GM23338 (cell line): ENCODE measurements around the gene APOH. TPM values are rescaled to one million over a fixed set of nuclear protein-coding genes. Genes with fewer than 3 reads are reported as not detected.

Experiments
- ATAC-seq: fragments of 200-7000 bp; cut with Tn5 transposase; 3 replicates; pipeline ENCODE4 v1.9.1; 2020
- DNase-seq: peaks from one replicate; pipeline ENCODE4 v3.0.0-alpha.2; 2015; ENCODE audit warnings: low spot score
- H2AFZ ChIP-seq: fragments of 200-600 bp; sonication (generic); 2 replicates; pipeline ENCODE4 v1.8.0; 2016; ENCODE audit warnings: antibody characterized with exemption, mild to moderate bottlenecking, moderate library complexity
- H3F3A ChIP-seq: fragments of 200-600 bp; sonication (generic); replicated peaks from 2 replicates; pipeline ENCODE4 v1.8.0; 2017; ENCODE audit warnings: antibody characterized with exemption, mixed run types, low read depth
- H3K27ac ChIP-seq: fragments of 200-600 bp; sonication (generic); 2 replicates; pipeline ENCODE4 v1.6.1; 2016; ENCODE audit warnings: low read depth
- H3K27me3 ChIP-seq: fragments of 200-600 bp; sonication (generic); 2 replicates; pipeline ENCODE4 v1.8.0; 2016; ENCODE audit warnings: mild to moderate bottlenecking, mixed run types, moderate library complexity; ENCODE audit not compliant: insufficient read depth
- H3K36me3 ChIP-seq: fragments of 200-600 bp; sonication (generic); 2 replicates; pipeline ENCODE4 v1.8.0; 2016; ENCODE audit warnings: mild to moderate bottlenecking; ENCODE audit not compliant: insufficient read depth
- H3K4me1 ChIP-seq: fragments of 200-600 bp; sonication (generic); 2 replicates; pipeline ENCODE4 v1.8.0; 2016; ENCODE audit warnings: mild to moderate bottlenecking, moderate library complexity; ENCODE audit not compliant: insufficient read depth
- H3K4me2 ChIP-seq: fragments of 200-600 bp; sonication (generic); 2 replicates; pipeline ENCODE4 v1.7.1; 2017; ENCODE audit warnings: mixed run types
- H3K4me3 ChIP-seq: fragments of 200-600 bp; sonication (generic); 2 replicates; pipeline ENCODE4 v1.6.1; 2016; ENCODE audit warnings: mixed run types
- H3K79me2 ChIP-seq: fragments of 200-600 bp; sonication (generic); replicated peaks from 2 replicates; pipeline ENCODE4 v1.8.0; 2017; ENCODE audit warnings: mild to moderate bottlenecking; ENCODE audit not compliant: insufficient read depth
- H3K9me2 ChIP-seq: fragments of 200-600 bp; sonication (generic); 2 replicates; pipeline ENCODE4 v1.8.0; 2017; ENCODE audit not compliant: insufficient read depth
- H4K20me1 ChIP-seq: fragments of 200-600 bp; sonication (generic); replicated peaks from 2 replicates; pipeline ENCODE4 v1.8.0; 2017; ENCODE audit warnings: mild to moderate bottlenecking; ENCODE audit not compliant: insufficient read depth
- H3K27ac Mint-ChIP-seq: 2 replicates; pipeline ENCODE4 v1.8.0; 2020; ENCODE audit warnings: inconsistent platforms, mild to moderate bottlenecking, moderate library complexity, mixed read lengths
- H3K27me3 Mint-ChIP-seq: 3 replicates; pipeline ENCODE4 v1.8.0; 2022; ENCODE audit warnings: low read depth, mild to moderate bottlenecking, moderate library complexity, mixed read lengths, inconsistent platforms; ENCODE audit not compliant: insufficient read depth, poor library complexity
- H3K36me3 Mint-ChIP-seq: 3 replicates; pipeline ENCODE4 v1.8.0; 2021; ENCODE audit warnings: low read depth, mild to moderate bottlenecking, inconsistent platforms, moderate library complexity, mixed read lengths
- H3K4me1 Mint-ChIP-seq: 3 replicates; pipeline ENCODE4 v1.8.0; 2020; ENCODE audit warnings: mild to moderate bottlenecking, inconsistent platforms, mixed read lengths
- H3K4me3 Mint-ChIP-seq: 3 replicates; pipeline ENCODE4 v1.8.0; 2021; ENCODE audit warnings: moderate library complexity, mild to moderate bottlenecking, inconsistent platforms, mixed read lengths
- H3K9me3 Mint-ChIP-seq: 3 replicates; pipeline ENCODE4 v1.8.0; 2020; ENCODE audit warnings: moderate library complexity, mild to moderate bottlenecking, inconsistent platforms, mixed read lengths
- CREB1 ChIP-seq: fragments of 250-450 bp; sonication (Bioruptor Pico); IDR thresholded peaks from 2 replicates; pipeline ENCODE4 v1.5.0; 2020; ENCODE audit warnings: low read depth, mild to moderate bottlenecking, moderate library complexity
- ETS1 ChIP-seq: IDR thresholded peaks from 2 replicates; pipeline ENCODE4 v1.6.1; 2016; ENCODE audit warnings: antibody characterized with exemption
- EZH2phosphoT487 ChIP-seq: fragments of 200-600 bp; sonication (generic); IDR thresholded peaks from one replicate; pipeline ENCODE4 v1.8.1; 2018; ENCODE audit warnings: antibody characterized with exemption; ENCODE audit not compliant: unreplicated experiment
- JUNB ChIP-seq: IDR thresholded peaks from one replicate; pipeline ENCODE4 v1.6.1; 2016; ENCODE audit warnings: antibody characterized with exemption; ENCODE audit not compliant: unreplicated experiment
- NANOG ChIP-seq: IDR thresholded peaks from 2 replicates; pipeline ENCODE4 v1.6.1; 2016; ENCODE audit warnings: antibody characterized with exemption, borderline replicate concordance
- POLR2AphosphoS5 ChIP-seq: IDR thresholded peaks from 2 replicates; pipeline ENCODE4 v1.6.1; 2016; ENCODE audit warnings: antibody characterized with exemption, low read depth
- REST ChIP-seq: IDR thresholded peaks from one replicate; pipeline ENCODE4 v1.6.1; 2018; ENCODE audit warnings: antibody characterized with exemption; ENCODE audit not compliant: unreplicated experiment
- STAT1 ChIP-seq: IDR thresholded peaks from one replicate; pipeline ENCODE4 v1.6.1; 2016; ENCODE audit warnings: antibody characterized with exemption; ENCODE audit not compliant: unreplicated experiment
- ZNF114 ChIP-seq: fragments of 250-450 bp; sonication (Bioruptor Pico); IDR thresholded peaks from 2 replicates; pipeline ENCODE4 v1.5.0; 2020; ENCODE audit warnings: mild to moderate bottlenecking, moderate library complexity
- ZNF331 ChIP-seq: fragments of 250-450 bp; sonication (Bioruptor Pico); IDR thresholded peaks from 2 replicates; pipeline ENCODE4 v1.5.0; 2020; ENCODE audit warnings: low read depth, mild to moderate bottlenecking, moderate library complexity
- ZNF462 ChIP-seq: fragments of 250-450 bp; sonication (Bioruptor Pico); IDR thresholded peaks from 2 replicates; pipeline ENCODE4 v1.5.0; 2020; ENCODE audit warnings: mild to moderate bottlenecking, moderate library complexity
- polyA plus RNA-seq: library from polyadenylated mRNA; unstranded; fragments of >200 nt; fragmentation: Nextera tagmentation; extraction: Ambion mirVana; gene quantifications from 2 replicates; pipeline ENCODE4 v1.2.1, GENCODE V29; 2016
- total RNA-seq: library from RNA; depleted of rRNA; stranded (reverse); fragments of >200 nt; shearing (Covaris generic); gene quantifications from 2 replicates; pipeline ENCODE4 v1.2.3, GENCODE V29; 2014
- TF ChIP-seq, protein P1 (sequence below), 2 experiments: fragments of 200-600 bp in 1 of 2; sonication (generic) in 1 of 2; conservative IDR thresholded peaks; 2 replicates each; pipeline versions ENCODE4 v1.5.1 to v1.6.1; 2016 to 2017; ENCODE audit warnings: antibody characterized with exemption in 2 of 2, low read depth in 2 of 2, mild to moderate bottlenecking in 2 of 2, moderate library complexity in 1 of 2

Gene APOH
- total and polyA plus RNA-seq, 2 experiments from 2014 or later = not detected

DNA sequence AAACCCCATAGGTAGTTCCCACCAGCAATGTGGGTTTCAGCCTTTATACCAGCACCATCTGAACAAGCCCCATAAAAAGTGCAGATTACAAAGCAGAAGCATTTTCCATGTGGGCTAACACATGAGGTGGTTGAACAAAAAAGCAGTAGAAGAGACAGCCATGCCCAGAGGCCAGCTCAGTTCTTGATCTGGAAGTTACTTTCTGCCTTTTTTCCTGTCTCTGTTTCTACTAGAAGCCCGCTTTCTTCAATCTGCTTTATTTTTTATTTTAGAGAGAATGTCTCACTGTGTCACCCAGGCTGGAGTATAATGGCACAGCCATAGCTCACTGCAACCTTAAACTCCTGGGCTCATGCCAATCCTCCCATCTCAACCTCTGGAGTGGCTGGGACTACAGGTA, 31.5 kb upstream of the APOH start:
- no peaks in the 10 kb centered on the region for H3K9me2 ChIP-seq
- H4K20me1 ChIP-seq = no peaks in the 10 kb centered on the region
- peaks cover 2% of the 10 kb centered on the region; the same call in 1 of the 3 replicates for H3K9me3 Mint-ChIP-seq
- ATAC-seq (no peak), DNase-seq (no peak)
- no peaks in the 10 kb centered on the region for H3K79me2 ChIP-seq
- no peaks in the 10 kb centered on the region for H3K4me1 ChIP-seq
- no peaks in the 10 kb centered on the region for H3K27me3 Mint-ChIP-seq
- no peaks in the 10 kb centered on the region for H3K27me3 ChIP-seq
- H3K27ac ChIP-seq = no peak overlapping the region
- H3K36me3 Mint-ChIP-seq = no peaks in the 10 kb centered on the region
- H3K36me3 ChIP-seq = no peaks in the 10 kb centered on the region
- H3K4me1 Mint-ChIP-seq = no peaks in the 10 kb centered on the region
- no peak overlapping the region for H3K27ac Mint-ChIP-seq
- TF ChIP-seq CREB1 (CRISPR knock-in tag) (no peak), POLR2AphosphoS5 (no peak), STAT1 (no peak), ZNF114 (no peak), NANOG (no peak), EZH2phosphoT487 (no peak), ETS1 (no peak), JUNB (no peak), ZNF462 (no peak), REST (no peak), ZNF331 (CRISPR knock-in tag) (no peak)
- TF ChIP-seq, protein P1, sequence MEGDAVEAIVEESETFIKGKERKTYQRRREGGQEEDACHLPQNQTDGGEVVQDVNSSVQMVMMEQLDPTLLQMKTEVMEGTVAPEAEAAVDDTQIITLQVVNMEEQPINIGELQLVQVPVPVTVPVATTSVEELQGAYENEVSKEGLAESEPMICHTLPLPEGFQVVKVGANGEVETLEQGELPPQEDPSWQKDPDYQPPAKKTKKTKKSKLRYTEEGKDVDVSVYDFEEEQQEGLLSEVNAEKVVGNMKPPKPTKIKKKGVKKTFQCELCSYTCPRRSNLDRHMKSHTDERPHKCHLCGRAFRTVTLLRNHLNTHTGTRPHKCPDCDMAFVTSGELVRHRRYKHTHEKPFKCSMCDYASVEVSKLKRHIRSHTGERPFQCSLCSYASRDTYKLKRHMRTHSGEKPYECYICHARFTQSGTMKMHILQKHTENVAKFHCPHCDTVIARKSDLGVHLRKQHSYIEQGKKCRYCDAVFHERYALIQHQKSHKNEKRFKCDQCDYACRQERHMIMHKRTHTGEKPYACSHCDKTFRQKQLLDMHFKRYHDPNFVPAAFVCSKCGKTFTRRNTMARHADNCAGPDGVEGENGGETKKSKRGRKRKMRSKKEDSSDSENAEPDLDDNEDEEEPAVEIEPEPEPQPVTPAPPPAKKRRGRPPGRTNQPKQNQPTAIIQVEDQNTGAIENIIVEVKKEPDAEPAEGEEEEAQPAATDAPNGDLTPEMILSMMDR (conservative IDR thresholded peaks at IDR 0.05; ENCODE audit: low read depth in 2 of 2) = no peak
- H3K4me3 ChIP-seq = no peak overlapping the region
- H2AFZ ChIP-seq = no peak overlapping the region; the same call in 1 of the 2 replicates
- H3K4me2 ChIP-seq = no peak overlapping the region
- no peak overlapping the region for H3K4me3 Mint-ChIP-seq
- H3F3A ChIP-seq = no peaks in the 10 kb centered on the region
